ENCODE data around the gene TMEM130.
A peak's percentile ranks its signal among the peaks of the same experiment; 100 is the strongest.

TMEM130 gene

DNA sequence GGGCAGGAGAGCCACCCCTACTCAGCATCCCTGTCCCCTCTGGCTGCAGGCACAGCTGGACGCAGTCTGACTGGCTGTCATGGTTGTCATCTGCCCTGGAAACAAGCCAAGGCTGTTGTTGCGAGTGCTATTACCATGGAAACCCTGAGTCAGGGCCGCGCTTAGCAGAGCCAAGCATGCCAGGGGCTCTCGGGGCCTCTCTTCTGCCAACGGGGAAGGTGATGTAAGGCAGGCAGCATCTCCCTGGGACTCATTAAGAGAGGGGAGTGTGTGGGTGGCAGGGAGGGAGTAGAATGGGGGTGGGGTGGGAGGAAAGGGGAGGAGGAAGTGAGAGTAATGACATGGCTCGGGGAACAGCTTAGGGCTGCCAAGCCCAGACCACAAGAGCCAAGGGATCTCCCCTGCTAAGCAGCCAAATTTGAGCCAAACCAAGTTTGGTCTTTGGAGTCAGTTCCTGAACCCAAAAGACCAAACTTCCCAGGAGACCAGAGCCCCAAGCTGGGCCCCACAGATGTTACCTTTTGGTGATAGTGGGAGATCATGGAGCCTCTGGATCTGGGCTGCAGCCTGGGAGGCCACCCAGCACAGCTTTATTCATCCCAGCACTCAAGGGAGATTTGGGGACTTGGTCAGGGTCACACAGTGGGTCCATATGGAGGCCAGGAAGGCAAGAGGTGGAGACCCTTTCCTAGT is 67.6 kb downstream of the TMEM130 start:
- peak; percentile 55 to 88 for DNase-seq
- TF ChIP-seq, protein P1, sequence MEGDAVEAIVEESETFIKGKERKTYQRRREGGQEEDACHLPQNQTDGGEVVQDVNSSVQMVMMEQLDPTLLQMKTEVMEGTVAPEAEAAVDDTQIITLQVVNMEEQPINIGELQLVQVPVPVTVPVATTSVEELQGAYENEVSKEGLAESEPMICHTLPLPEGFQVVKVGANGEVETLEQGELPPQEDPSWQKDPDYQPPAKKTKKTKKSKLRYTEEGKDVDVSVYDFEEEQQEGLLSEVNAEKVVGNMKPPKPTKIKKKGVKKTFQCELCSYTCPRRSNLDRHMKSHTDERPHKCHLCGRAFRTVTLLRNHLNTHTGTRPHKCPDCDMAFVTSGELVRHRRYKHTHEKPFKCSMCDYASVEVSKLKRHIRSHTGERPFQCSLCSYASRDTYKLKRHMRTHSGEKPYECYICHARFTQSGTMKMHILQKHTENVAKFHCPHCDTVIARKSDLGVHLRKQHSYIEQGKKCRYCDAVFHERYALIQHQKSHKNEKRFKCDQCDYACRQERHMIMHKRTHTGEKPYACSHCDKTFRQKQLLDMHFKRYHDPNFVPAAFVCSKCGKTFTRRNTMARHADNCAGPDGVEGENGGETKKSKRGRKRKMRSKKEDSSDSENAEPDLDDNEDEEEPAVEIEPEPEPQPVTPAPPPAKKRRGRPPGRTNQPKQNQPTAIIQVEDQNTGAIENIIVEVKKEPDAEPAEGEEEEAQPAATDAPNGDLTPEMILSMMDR (IDR thresholded peaks at IDR 0.05): no peak
- H3K4me1 ChIP-seq: peaks cover 0 to 22% (median 10%) of the 10 kb centered on the region in 4 donors
- H3K4me3 ChIP-seq: no peak overlapping the region
- H3K27ac ChIP-seq: peak overlapping the region in 1 of 2 donors; percentile 15
- intact Hi-C loops (cut with DNase I; ENCODE audit: low total_unique reads): no loop called here
- no peaks in the 10 kb centered on the region for H3K36me3 ChIP-seq
- no peaks in the 10 kb centered on the region for H3K27me3 ChIP-seq
- peaks cover 0 to 20% (median 16%) of the 10 kb centered on the region in 3 donors for H3K9me3 ChIP-seq

GRCh38 chr7:98800996-98801395 is 68.8 kb downstream of the TMEM130 start:
- Histone ChIP-seq H3K9me3 (peaks cover 0 to 20% (median 16%) of the 10 kb centered on the region in 3 donors), H3K27ac (no peak overlapping the region), H3K36me3 (no peaks in the 10 kb centered on the region), H3K27me3 (no peaks in the 10 kb centered on the region), H3K4me3 (no peak overlapping the region), H3K4me1 (peaks cover 0 to 34% (median 16%) of the 10 kb centered on the region in 4 donors)
- no peak for DNase-seq
- intact Hi-C loops (cut with DNase I; ENCODE audit: low total_unique reads): no loop called here
- TF ChIP-seq, protein P1 (IDR thresholded peaks at IDR 0.05): no peak

DNA sequence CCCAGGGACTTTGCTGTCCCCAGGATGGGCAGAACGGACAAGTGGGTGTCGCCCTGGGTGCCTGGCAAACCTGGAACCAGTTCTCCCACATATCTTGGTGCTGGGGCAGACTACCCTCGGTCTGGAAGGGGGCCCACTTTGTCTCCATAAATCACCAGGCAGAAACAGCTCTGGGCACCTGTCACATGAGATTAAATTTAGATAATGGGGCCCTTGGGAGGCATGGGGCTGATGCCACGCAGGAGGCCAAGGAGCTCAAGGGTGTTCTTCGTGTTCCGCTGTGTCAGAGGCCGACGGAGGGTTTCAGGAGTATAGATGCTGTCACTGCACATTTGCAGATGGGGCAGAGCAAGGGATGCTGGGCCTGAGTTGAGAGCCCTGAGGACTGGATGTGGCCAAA is 72.7 kb downstream of the TMEM130 start:
- Histone ChIP-seq H3K27ac (peak overlapping the region; percentile 42 to 47), H3K4me1 (peaks cover 0 to 28% (median 14%) of the 10 kb centered on the region in 4 donors), H3K36me3 (no peaks in the 10 kb centered on the region), H3K4me3 (no peak overlapping the region), H3K27me3 (no peaks in the 10 kb centered on the region), H3K9me3 (peaks cover 0 to 20% (median 16%) of the 10 kb centered on the region in 3 donors)
- intact Hi-C loops (cut with DNase I; ENCODE audit: low total_unique reads): no loop called here
- TF ChIP-seq, protein P1 (IDR thresholded peaks at IDR 0.05): no peak
- peak; percentile 25 to 69 for DNase-seq

Data from tibial artery (tissue), 4 donors.